Activated CD8-positive, alpha-beta memory T cell treated with anti-CD3 and anti-CD28 coated beads for 4 hours (primary cell): ENCODE measurements around the gene ARHGEF28.

Experiments
- DNase-seq, 2 donors: peaks; one replicate each; pipeline ENCODE4 v3.0.0-alpha.2; 2020; ENCODE audit warnings: low read depth in 2 of 2

The ARHGEF28 gene

DNA sequence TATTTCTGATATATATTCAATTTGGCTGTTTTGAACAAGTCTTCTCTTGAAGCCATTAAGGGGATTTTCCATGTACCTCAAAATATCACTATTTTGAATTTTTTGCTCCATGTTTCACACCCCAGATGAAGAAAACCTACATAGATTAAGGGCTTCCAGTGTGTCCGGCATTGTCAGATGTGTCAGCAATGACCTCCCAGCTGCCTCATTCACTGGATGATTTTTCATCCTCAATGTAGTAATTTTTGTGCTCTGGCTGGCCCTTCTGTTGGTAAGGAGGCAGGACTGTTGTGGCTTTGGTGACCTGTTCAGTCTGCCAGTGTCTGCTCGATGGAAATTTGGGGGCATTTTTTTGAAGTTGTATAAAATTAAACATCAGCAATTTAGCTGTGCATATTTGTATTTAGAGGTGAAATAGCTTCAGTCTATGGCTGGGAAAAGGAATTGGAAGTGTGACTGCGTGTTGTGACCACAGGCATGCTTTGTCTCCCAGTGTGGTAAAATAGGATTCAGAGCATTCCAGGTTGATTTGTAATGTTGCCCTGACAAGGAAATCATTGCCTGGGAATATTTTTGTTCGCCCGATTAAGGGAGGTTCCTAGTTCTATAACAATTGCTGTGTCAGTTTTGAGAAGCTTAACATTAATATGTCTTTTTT is 312.4 kb downstream of the ARHGEF28 start:
- no peak for DNase-seq

GRCh38 chr5:73938938-73939320 is 312.9 kb downstream of the ARHGEF28 start:
- DNase-seq = no peak

DNA sequence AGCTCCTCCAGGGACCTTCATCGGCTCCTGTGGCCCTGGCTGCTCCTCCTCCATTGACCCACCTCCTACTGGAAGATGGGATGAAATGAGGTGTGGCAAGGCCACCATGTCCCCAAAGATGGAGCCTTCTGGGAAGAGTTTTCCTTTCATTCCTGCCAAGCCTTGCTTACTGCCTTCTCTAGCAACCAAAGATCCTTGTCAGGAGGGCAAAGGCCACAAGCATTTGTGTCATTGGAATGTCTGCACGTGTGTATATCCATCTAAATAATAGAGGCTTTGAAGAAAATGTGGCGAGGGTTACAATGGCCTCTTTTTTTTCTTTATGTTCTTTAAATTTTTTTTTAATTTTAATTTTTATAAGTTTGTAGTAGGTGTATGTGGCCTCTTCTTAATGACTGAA is 313.6 kb downstream of the ARHGEF28 start:
- DNase-seq = no peak

- DNase-seq = no peak
These were observed 314.0 kb downstream of the ARHGEF28 start for GRCh38 chr5:73940026-73940425.

- no peak for DNase-seq
These were observed 314.8 kb downstream of the ARHGEF28 start for GRCh38 chr5:73940801-73941200.

DNA sequence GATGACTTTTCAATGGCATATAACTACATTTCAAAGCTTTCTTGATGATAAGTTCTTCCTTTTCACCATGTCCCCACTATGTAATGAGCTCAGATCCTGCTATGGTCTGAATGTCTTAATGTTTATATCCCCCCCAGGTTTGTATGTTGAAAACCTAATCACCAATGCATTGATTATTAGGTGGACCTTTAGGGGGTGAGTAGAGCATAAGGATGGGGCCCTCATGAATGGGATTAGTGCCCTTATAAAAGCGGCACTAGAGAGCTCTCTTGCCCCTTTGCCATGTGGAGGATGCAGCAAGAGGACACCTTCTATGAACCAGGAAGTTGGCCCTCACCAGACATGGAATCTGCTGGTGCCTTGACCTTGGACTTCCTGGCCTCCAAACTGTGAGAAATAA is 316.8 kb downstream of the ARHGEF28 start:
- no peak for DNase-seq

GRCh38 chr5:73943397-73943796 is 317.4 kb downstream of the ARHGEF28 start:
- DNase-seq = no peak

GRCh38 chr5:73944581-73944980 is 318.6 kb downstream of the ARHGEF28 start:
- no peak for DNase-seq

- no peak for DNase-seq
These were observed 319.5 kb downstream of the ARHGEF28 start for GRCh38 chr5:73945505-73945904.

GRCh38 chr5:73946278-73946677 is 320.3 kb downstream of the ARHGEF28 start:
- no peak for DNase-seq

GRCh38 chr5:73946919-73947602 is 321.1 kb downstream of the ARHGEF28 start:
- no peak for DNase-seq

DNA sequence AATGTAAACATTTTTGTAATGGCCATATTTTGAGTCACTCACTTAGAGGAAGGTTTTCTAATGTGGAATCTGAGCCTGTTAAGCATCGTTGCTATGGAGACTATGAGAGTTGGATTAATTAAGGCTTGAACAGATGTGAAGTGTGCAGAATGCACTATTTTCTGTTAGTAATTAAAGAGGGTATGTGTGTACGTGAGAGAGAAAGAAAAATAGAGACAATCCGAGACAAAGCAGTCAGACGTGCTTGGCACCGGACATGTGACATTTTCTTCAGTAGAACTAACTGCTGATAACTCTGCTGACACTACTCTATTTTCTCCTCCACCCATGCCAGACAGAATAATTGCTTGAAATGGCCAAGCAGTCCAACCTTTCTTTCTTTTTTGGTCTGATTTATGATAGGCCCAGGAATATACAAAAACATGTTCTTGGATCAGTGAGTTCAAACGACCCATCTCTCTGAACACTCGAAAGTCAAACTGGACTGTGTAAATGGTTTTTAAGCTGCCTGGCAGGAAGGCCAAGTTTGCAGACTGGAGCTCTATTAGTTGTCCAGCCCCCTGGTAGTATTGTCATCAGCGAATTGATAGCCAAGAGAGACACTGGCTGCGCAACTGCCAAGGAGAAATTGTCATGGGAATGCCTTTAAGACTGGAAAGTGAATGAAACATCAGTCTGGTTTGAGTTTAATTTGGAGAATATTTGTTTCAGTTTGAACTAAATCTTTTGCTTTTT is 322.1 kb downstream of the ARHGEF28 start:
- no peak for DNase-seq

GRCh38 chr5:73948720-73949119 is 322.7 kb downstream of the ARHGEF28 start:
- DNase-seq = no peak

GRCh38 chr5:73950441-73950873 is 324.5 kb downstream of the ARHGEF28 start:
- no peak for DNase-seq

- DNase-seq = no peak
These were observed 325.0 kb downstream of the ARHGEF28 start for GRCh38 chr5:73950912-73951430.

GRCh38 chr5:73952872-73953271 is 326.9 kb downstream of the ARHGEF28 start:
- DNase-seq = no peak

- DNase-seq = no peak
These were observed 328.4 kb downstream of the ARHGEF28 start for GRCh38 chr5:73954381-73954780.

GRCh38 chr5:73955271-73955846 is 329.4 kb downstream of the ARHGEF28 start:
- no peak for DNase-seq

DNA sequence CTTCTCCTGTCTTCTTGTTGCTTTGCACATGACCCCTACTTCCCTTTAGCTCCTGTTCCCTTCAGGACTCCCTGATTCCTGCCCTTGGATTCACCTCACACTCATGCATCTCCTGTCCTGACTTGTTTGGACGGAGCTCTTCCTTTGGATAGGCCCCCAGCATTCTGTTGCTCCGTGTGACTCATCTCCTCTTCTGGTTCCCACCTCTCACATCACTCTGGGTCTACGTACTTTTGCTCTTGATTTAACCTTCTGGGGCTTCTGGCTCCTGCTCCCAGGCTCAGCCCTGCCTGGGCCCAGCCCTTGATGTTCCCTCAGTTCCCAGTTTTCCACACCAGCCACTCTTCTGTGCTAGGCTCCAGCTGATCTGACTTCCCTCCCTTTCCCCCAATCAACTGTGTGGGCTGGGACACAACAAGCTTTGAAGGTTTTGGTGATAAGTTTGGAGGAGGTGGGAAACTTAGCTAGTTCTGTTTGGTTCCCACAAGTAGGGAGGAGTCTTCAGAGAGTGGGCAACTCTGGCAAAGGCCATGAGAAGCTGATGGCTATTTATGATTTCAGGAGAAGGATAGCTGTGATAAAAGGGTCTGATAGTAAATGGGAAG is 331.5 kb downstream of the ARHGEF28 start:
- DNase-seq = no peak

- no peak for DNase-seq
These were observed 332.0 kb downstream of the ARHGEF28 start for GRCh38 chr5:73958037-73958436.

GRCh38 chr5:73960023-73960422 is 334.0 kb downstream of the ARHGEF28 start:
- no peak for DNase-seq

DNA sequence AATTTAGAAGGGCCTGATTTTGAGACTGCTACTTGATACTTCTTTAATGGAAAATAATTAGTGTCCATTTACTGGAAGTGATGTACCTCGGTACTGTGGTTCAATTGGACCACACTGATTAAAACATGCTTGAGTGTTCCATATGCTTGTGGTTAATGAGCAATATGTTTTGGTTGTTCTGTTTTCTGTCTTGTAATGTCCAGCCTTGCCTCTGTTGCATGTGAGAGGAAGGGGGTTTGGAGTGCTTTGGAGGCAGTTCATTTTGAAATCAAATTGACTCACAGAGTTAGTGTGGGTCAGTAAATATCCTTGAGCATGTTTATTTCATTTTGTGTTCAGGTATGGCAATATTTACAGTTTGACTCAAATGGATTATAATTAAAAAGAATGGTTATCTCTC is 334.4 kb downstream of the ARHGEF28 start:
- no peak for DNase-seq
